ENCODE data around the gene MAML3.

GRCh38 chr4:139887962-139888735 lies 265.8 kb downstream of the MAML3 start:
- TF ChIP-seq CTCF (IDR thresholded peaks at IDR 0.05; ENCODE audit: poor library complexity) (no peak), EZH2phosphoT487 (IDR thresholded peaks at IDR 0.05; ENCODE audit: low read depth, severe bottlenecking, unreplicated experiment) (no peak), EZH2 (IDR thresholded peaks at IDR 0.05; ENCODE audit: borderline replicate concordance) (no peak)

Measured in hepatocyte (in vitro differentiated cells).